Esophagus squamous epithelium (tissue), 4 donors: ENCODE measurements around the gene GMEB2.

Experiments used
- CTCF ChIP-seq, 6 experiments: fragments of 450-650 bp in 4 of 6; fragments of 200-600 bp in 2 of 6; sonication (generic) in 2 of 6; IDR thresholded peaks; one replicate each; pipeline ENCODE4 v1.5.1; 2016 to 2019; ENCODE audit warnings: antibody characterized with exemption in 6 of 6, mild to moderate bottlenecking in 4 of 6, moderate library complexity in 4 of 6
- POLR2A ChIP-seq, 4 donors: fragments of 450-650 bp; IDR thresholded peaks; one replicate each; pipeline ENCODE4 v1.6.1; 2017; ENCODE audit warnings: antibody characterized with exemption in 4 of 4, mild to moderate bottlenecking in 4 of 4, moderate library complexity in 3 of 4

- TF ChIP-seq CTCF (IDR thresholded peaks at IDR 0.05) (no peak), POLR2A (IDR thresholded peaks at IDR 0.05) (no peak)
These were observed 60.3 kb downstream of the GMEB2 start for GRCh38 chr20:63566395-63567135.
